Activated CD4-positive, alpha-beta T cell treated with anti-CD3 and anti-CD28 coated beads, Interleukin-2, amount 10 ng/mL, durations not matched to agents 24 days and 14 days (primary cell): Measurements from ENCODE around the gene FUT8. TPM values are rescaled to one million over a fixed set of nuclear protein-coding genes. Genes with fewer than 3 reads are reported as not detected.

Experiments
- DNase-seq: peaks from one replicate; pipeline ENCODE4 v3.0.0; 2022
- H3K27ac Mint-ChIP-seq: one replicate; pipeline ENCODE4 v1.8.0; 2022; ENCODE audit warnings: mild to moderate bottlenecking, mixed read lengths
- H3K27me3 Mint-ChIP-seq: one replicate; pipeline ENCODE4 v1.8.0; 2022; ENCODE audit warnings: mixed read lengths
- H3K36me3 Mint-ChIP-seq: one replicate; pipeline ENCODE4 v1.8.0; 2022; ENCODE audit warnings: low read depth, mild to moderate bottlenecking, mixed read lengths
- H3K4me1 Mint-ChIP-seq: one replicate; pipeline ENCODE4 v1.8.0; 2021; ENCODE audit warnings: mixed read lengths
- H3K4me3 Mint-ChIP-seq: one replicate; pipeline ENCODE4 v1.8.0; 2022; ENCODE audit warnings: mild to moderate bottlenecking, moderate library complexity, mixed read lengths
- H3K9me3 Mint-ChIP-seq: one replicate; pipeline ENCODE4 v1.8.0; 2021; ENCODE audit warnings: mixed read lengths
- intact Hi-C: fragments of 100-400 bp; cut with micrococcal nuclease; formaldehyde crosslinking; loops from one replicate; pipeline ENCODE4 v1.15.1; 2023
- total RNA-seq: library from RNA; stranded (reverse); gene quantifications from 2 replicates; pipeline ENCODE4 v1.2.3, GENCODE V29; 2022

FUT8 gene
- total RNA-seq, 1 donor from 2014 or later: 137 TPM

GRCh38 chr14:65476273-65476941 is 63.9 kb downstream of the FUT8 start:
- H3K27me3 Mint-ChIP-seq: no peaks in the 10 kb centered on the region
- H3K9me3 Mint-ChIP-seq: peaks cover 6% of the 10 kb centered on the region
- intact Hi-C loops: loop anchor here (1.0 to 10.0 kb wide), 4 partner anchors 14 to 272 kb away; no protein-coding TSS in a partner anchor
- H3K4me3 Mint-ChIP-seq: no peak overlapping the region
- no peak for DNase-seq
- H3K36me3 Mint-ChIP-seq: peaks cover 37% of the 10 kb centered on the region
- H3K4me1 Mint-ChIP-seq: peaks cover 49% of the 10 kb centered on the region
- H3K27ac Mint-ChIP-seq: peak overlapping the region; percentile 62

- no peak overlapping the region for H3K4me3 Mint-ChIP-seq
- H3K27me3 Mint-ChIP-seq: no peaks in the 10 kb centered on the region
- no peak overlapping the region for H3K27ac Mint-ChIP-seq
- H3K4me1 Mint-ChIP-seq: peaks cover 48% of the 10 kb centered on the region
- intact Hi-C loops: loop anchor here (1.0 to 10.0 kb wide), 4 partner anchors 14 to 272 kb away; no protein-coding TSS in a partner anchor
- DNase-seq: no peak
- H3K36me3 Mint-ChIP-seq: peaks cover 36% of the 10 kb centered on the region
- H3K9me3 Mint-ChIP-seq: peaks cover 6% of the 10 kb centered on the region
Measured at GRCh38 chr14:65476942-65477318, 64.4 kb downstream of the FUT8 start.

GRCh38 chr14:65478017-65478416 is 65.5 kb downstream of the FUT8 start:
- Mint-ChIP-seq H3K4me3 (no peak overlapping the region), H3K36me3 (peaks cover 42% of the 10 kb centered on the region), H3K9me3 (peaks cover 6% of the 10 kb centered on the region), H3K27ac (no peak overlapping the region), H3K4me1 (peaks cover 52% of the 10 kb centered on the region), H3K27me3 (no peaks in the 10 kb centered on the region)
- intact Hi-C loops: loop anchor here (5.0 to 10.0 kb wide), 2 partner anchors 39 to 273 kb away; no protein-coding TSS in a partner anchor
- no peak for DNase-seq

- Mint-ChIP-seq H3K27ac (peak overlapping the region; percentile 13), H3K4me3 (no peak overlapping the region), H3K4me1 (peaks cover 53% of the 10 kb centered on the region), H3K9me3 (peaks cover 6% of the 10 kb centered on the region), H3K27me3 (no peaks in the 10 kb centered on the region), H3K36me3 (peaks cover 44% of the 10 kb centered on the region)
- intact Hi-C loops: loop anchor here (5.0 to 10.0 kb wide), 2 partner anchors 39 to 274 kb away; no protein-coding TSS in a partner anchor
- DNase-seq: no peak
Measured at GRCh38 chr14:65478596-65478995, 66.1 kb downstream of the FUT8 start.

GRCh38 chr14:65479386-65479785 is 66.9 kb downstream of the FUT8 start:
- intact Hi-C loops: loop anchor here (5.0 to 10.0 kb wide), 2 partner anchors 38 to 275 kb away; no protein-coding TSS in a partner anchor
- H3K27me3 Mint-ChIP-seq: no peaks in the 10 kb centered on the region
- H3K4me1 Mint-ChIP-seq: peaks cover 50% of the 10 kb centered on the region
- no peak for DNase-seq
- peak overlapping the region; percentile 52 for H3K27ac Mint-ChIP-seq
- no peak overlapping the region for H3K4me3 Mint-ChIP-seq
- peaks cover 41% of the 10 kb centered on the region for H3K36me3 Mint-ChIP-seq
- H3K9me3 Mint-ChIP-seq: peaks cover 6% of the 10 kb centered on the region

- Mint-ChIP-seq H3K36me3 (peaks cover 46% of the 10 kb centered on the region), H3K9me3 (peaks cover 6% of the 10 kb centered on the region), H3K27ac (no peak overlapping the region), H3K27me3 (no peaks in the 10 kb centered on the region), H3K4me3 (no peak overlapping the region), H3K4me1 (peaks cover 47% of the 10 kb centered on the region)
- no peak for DNase-seq
- intact Hi-C loops: no loop called here
Measured at GRCh38 chr14:65482757-65483438, 70.4 kb downstream of the FUT8 start.

GRCh38 chr14:65483647-65484046 is 71.1 kb downstream of the FUT8 start:
- H3K27me3 Mint-ChIP-seq: no peaks in the 10 kb centered on the region
- H3K4me1 Mint-ChIP-seq: peaks cover 49% of the 10 kb centered on the region
- H3K9me3 Mint-ChIP-seq: peaks cover 6% of the 10 kb centered on the region
- intact Hi-C loops: no loop called here
- H3K36me3 Mint-ChIP-seq: peaks cover 45% of the 10 kb centered on the region
- DNase-seq: no peak
- no peak overlapping the region for H3K27ac Mint-ChIP-seq
- H3K4me3 Mint-ChIP-seq: no peak overlapping the region

GRCh38 chr14:65485516-65485915 is 73.0 kb downstream of the FUT8 start:
- H3K9me3 Mint-ChIP-seq: no peaks in the 10 kb centered on the region
- DNase-seq: no peak
- no peaks in the 10 kb centered on the region for H3K27me3 Mint-ChIP-seq
- H3K27ac Mint-ChIP-seq: no peak overlapping the region
- peaks cover 42% of the 10 kb centered on the region for H3K4me1 Mint-ChIP-seq
- H3K36me3 Mint-ChIP-seq: peaks cover 38% of the 10 kb centered on the region
- no peak overlapping the region for H3K4me3 Mint-ChIP-seq
- intact Hi-C loops: no loop called here

GRCh38 chr14:65486863-65487262 is 74.3 kb downstream of the FUT8 start:
- Mint-ChIP-seq H3K4me1 (peaks cover 40% of the 10 kb centered on the region), H3K27me3 (no peaks in the 10 kb centered on the region), H3K4me3 (no peak overlapping the region), H3K9me3 (no peaks in the 10 kb centered on the region), H3K36me3 (peaks cover 44% of the 10 kb centered on the region), H3K27ac (no peak overlapping the region)
- intact Hi-C loops: no loop called here
- DNase-seq: no peak

- no peak for DNase-seq
- peaks cover 37% of the 10 kb centered on the region for H3K4me1 Mint-ChIP-seq
- peaks cover 3% of the 10 kb centered on the region for H3K9me3 Mint-ChIP-seq
- no peak overlapping the region for H3K27ac Mint-ChIP-seq
- no peak overlapping the region for H3K4me3 Mint-ChIP-seq
- intact Hi-C loops: no loop called here
- H3K36me3 Mint-ChIP-seq: peaks cover 44% of the 10 kb centered on the region
- no peaks in the 10 kb centered on the region for H3K27me3 Mint-ChIP-seq
Measured at GRCh38 chr14:65487783-65488494, 75.4 kb downstream of the FUT8 start.

- H3K27ac Mint-ChIP-seq: no peak overlapping the region
- H3K9me3 Mint-ChIP-seq: peaks cover 8% of the 10 kb centered on the region
- no peak for DNase-seq
- H3K36me3 Mint-ChIP-seq: peaks cover 48% of the 10 kb centered on the region
- peaks cover 33% of the 10 kb centered on the region for H3K4me1 Mint-ChIP-seq
- no peaks in the 10 kb centered on the region for H3K27me3 Mint-ChIP-seq
- no peak overlapping the region for H3K4me3 Mint-ChIP-seq
- intact Hi-C loops: no loop called here
Measured at GRCh38 chr14:65491274-65491673, 78.7 kb downstream of the FUT8 start.

- peaks cover 35% of the 10 kb centered on the region for H3K4me1 Mint-ChIP-seq
- DNase-seq: no peak
- H3K27ac Mint-ChIP-seq: no peak overlapping the region
- H3K27me3 Mint-ChIP-seq: no peaks in the 10 kb centered on the region
- peaks cover 16% of the 10 kb centered on the region for H3K9me3 Mint-ChIP-seq
- peaks cover 52% of the 10 kb centered on the region for H3K36me3 Mint-ChIP-seq
- intact Hi-C loops: no loop called here
- H3K4me3 Mint-ChIP-seq: no peak overlapping the region
Measured at GRCh38 chr14:65492266-65492665, 79.7 kb downstream of the FUT8 start.

GRCh38 chr14:65495196-65495595 is 82.7 kb downstream of the FUT8 start:
- Mint-ChIP-seq H3K27me3 (no peaks in the 10 kb centered on the region), H3K4me3 (no peak overlapping the region), H3K4me1 (peaks cover 29% of the 10 kb centered on the region), H3K27ac (no peak overlapping the region), H3K9me3 (peaks cover 16% of the 10 kb centered on the region), H3K36me3 (peaks cover 53% of the 10 kb centered on the region)
- intact Hi-C loops: no loop called here
- DNase-seq: no peak
